Measurements from ENCODE around the gene CCDC28A. TPM values are rescaled to one million over a fixed set of nuclear protein-coding genes. Genes with fewer than 3 reads are reported as not detected.
"Not testable (repeated sequence)": the region's sequence is repeated elsewhere in the genome, so short reads cannot be mapped to it uniquely, and the experiment has no call there.

The CCDC28A gene
- total RNA-seq, 1 donor from 2014 or later = 19.3 TPM

- no peak for TF ChIP-seq CTCF (IDR thresholded peaks at IDR 0.05)
- H3K27ac ChIP-seq = no peak overlapping the region
- ATAC-seq (peak; percentile 82), DNase-seq (no peak)
- H3K9me3 ChIP-seq = no peaks in the 10 kb centered on the region
- no peak overlapping the region for H3K4me3 ChIP-seq
- peaks cover 16% of the 10 kb centered on the region for H3K4me1 ChIP-seq
- no peaks in the 10 kb centered on the region for H3K27me3 ChIP-seq
- intact Hi-C loops (cut with DNase I) = no loop called here
- H3K36me3 ChIP-seq = no peaks in the 10 kb centered on the region
Measured at GRCh38 chr6:138728662-138729061, 44.9 kb upstream of the CCDC28A start.

- H3K36me3 ChIP-seq; H3K9me3 ChIP-seq; DNase-seq; H3K4me3 ChIP-seq; H3K4me1 ChIP-seq; H3K27me3 ChIP-seq; intact Hi-C loops (cut with DNase I); ATAC-seq; H3K27ac ChIP-seq: not testable (repeated sequence)
Measured at GRCh38 chr6:138730037-138730436, 43.5 kb upstream of the CCDC28A start.

GRCh38 chr6:138734585-138734984 lies 39.0 kb upstream of the CCDC28A start:
- H3K27ac ChIP-seq = no peak overlapping the region
- no peaks in the 10 kb centered on the region for H3K4me1 ChIP-seq
- no peak for TF ChIP-seq CTCF (IDR thresholded peaks at IDR 0.05)
- no peaks in the 10 kb centered on the region for H3K27me3 ChIP-seq
- DNase-seq = no peak
- no peaks in the 10 kb centered on the region for H3K36me3 ChIP-seq
- no peak overlapping the region for H3K4me3 ChIP-seq
- intact Hi-C loops (cut with DNase I) = no loop called here
- H3K9me3 ChIP-seq = no peaks in the 10 kb centered on the region
- no peak for ATAC-seq

- no peak for ATAC-seq
- H3K9me3 ChIP-seq = no peaks in the 10 kb centered on the region
- H3K4me1 ChIP-seq = no peaks in the 10 kb centered on the region
- no peak overlapping the region for H3K27ac ChIP-seq
- TF ChIP-seq CTCF (IDR thresholded peaks at IDR 0.05) = no peak
- no peaks in the 10 kb centered on the region for H3K27me3 ChIP-seq
- no peaks in the 10 kb centered on the region for H3K36me3 ChIP-seq
- H3K4me3 ChIP-seq = no peak overlapping the region
- no peak for DNase-seq
- intact Hi-C loops (cut with DNase I) = no loop called here
Measured at GRCh38 chr6:138736640-138737039, 36.9 kb upstream of the CCDC28A start.

- H3K36me3 ChIP-seq = no peaks in the 10 kb centered on the region
- no peak for TF ChIP-seq CTCF (IDR thresholded peaks at IDR 0.05)
- H3K4me1 ChIP-seq = no peaks in the 10 kb centered on the region
- H3K27me3 ChIP-seq = no peaks in the 10 kb centered on the region
- H3K27ac ChIP-seq = no peak overlapping the region
- H3K4me3 ChIP-seq = no peak overlapping the region
- no peak for ATAC-seq
- intact Hi-C loops (cut with DNase I) = no loop called here
- DNase-seq = no peak
- no peaks in the 10 kb centered on the region for H3K9me3 ChIP-seq
Measured at GRCh38 chr6:138752017-138752416, 21.6 kb upstream of the CCDC28A start.

- ATAC-seq = no peak
- no peak for DNase-seq
- no peaks in the 10 kb centered on the region for H3K27me3 ChIP-seq
- H3K4me3 ChIP-seq = no peak overlapping the region
- H3K9me3 ChIP-seq = no peaks in the 10 kb centered on the region
- no peaks in the 10 kb centered on the region for H3K36me3 ChIP-seq
- H3K27ac ChIP-seq = no peak overlapping the region
- intact Hi-C loops (cut with DNase I) = no loop called here
- no peaks in the 10 kb centered on the region for H3K4me1 ChIP-seq
- no peak for TF ChIP-seq CTCF (IDR thresholded peaks at IDR 0.05)
Measured at GRCh38 chr6:138757136-138757535, 16.4 kb upstream of the CCDC28A start.

Data from upper lobe of right lung (tissue), 1 donor.